Bronchial epithelial cell (primary cell): ENCODE measurements around the gene NPIPB5. TPM values are rescaled to one million over a fixed set of nuclear protein-coding genes. Genes with fewer than 3 reads are reported as not detected.
"Not testable (repeated sequence)": the region's sequence is repeated elsewhere in the genome, so short reads cannot be mapped to it uniquely, and the experiment has no call there.

Experiments used
- DNase-seq: peaks from one replicate; pipeline ENCODE4 v3.0.0-alpha.2; 2010; ENCODE audit warnings: low read depth
- FAIRE-seq: peaks from 2 replicates; lab custom pipeline; 2011; peaks lifted over from hg19 to GRCh38; lab: Jason Lieb, UNC
- H3K27me3 ChIP-seq: 2 replicates; pipeline ENCODE4 v1.5.1; 2011; ENCODE audit warnings: low read length; ENCODE audit not compliant: control insufficient read depth, insufficient read depth
- H3K36me3 ChIP-seq: 2 replicates; pipeline ENCODE4 v1.5.1; 2011; ENCODE audit warnings: low read length; ENCODE audit not compliant: control insufficient read depth, insufficient read depth
- H3K4me3 ChIP-seq: 2 replicates; pipeline ENCODE4 v1.5.1; 2011; ENCODE audit warnings: mild to moderate bottlenecking, low read depth, low read length, control low read depth
- total RNA-seq: library from RNA; depleted of rRNA; stranded (reverse); fragments of >200 nt; gene quantifications from 2 replicates; pipeline ENCODE4 v1.2.1, GENCODE V29; 2014

Gene NPIPB5
- 64.9 and 85.0 TPM in 2 replicates for total RNA-seq

- H3K27me3 ChIP-seq, H3K36me3 ChIP-seq, FAIRE-seq, DNase-seq, H3K4me3 ChIP-seq: not testable (repeated sequence)
Observed at GRCh38 chr16:22510591-22510990, at the start of gene NPIPB5. NPIPB5 (plus strand) TSS chr16:22510891; CDS start chr16:22513802, 2,911 bp downstream.

GRCh38 chr16:22468846-22469245 is 41.8 kb upstream of the NPIPB5 start:
- not testable (repeated sequence) for H3K27me3 ChIP-seq, FAIRE-seq, DNase-seq

GRCh38 chr16:22537996-22538395 is 27.3 kb downstream of the NPIPB5 start:
- not testable (repeated sequence) for H3K36me3 ChIP-seq, DNase-seq, FAIRE-seq

More at GRCh38 chr16:22468846-22469245, 41.8 kb upstream of the NPIPB5 start:
- not testable (repeated sequence) for H3K36me3 ChIP-seq, H3K4me3 ChIP-seq

GRCh38 chr16:22544809-22545208 is 34.1 kb downstream of the NPIPB5 start:
- FAIRE-seq, DNase-seq, H3K4me3 ChIP-seq, H3K36me3 ChIP-seq, H3K27me3 ChIP-seq: not testable (repeated sequence)

More at GRCh38 chr16:22537996-22538395, 27.3 kb downstream of the NPIPB5 start:
- H3K27me3 ChIP-seq, H3K4me3 ChIP-seq: not testable (repeated sequence)

GRCh38 chr16:22546630-22547029 is 35.9 kb downstream of the NPIPB5 start:
- H3K4me3 ChIP-seq, H3K36me3 ChIP-seq, DNase-seq, FAIRE-seq, H3K27me3 ChIP-seq: not testable (repeated sequence)

- DNase-seq, H3K36me3 ChIP-seq, H3K27me3 ChIP-seq, FAIRE-seq, H3K4me3 ChIP-seq: not testable (repeated sequence)
Observed at GRCh38 chr16:22547170-22547765, 36.6 kb downstream of the NPIPB5 start.

- not testable (repeated sequence) for H3K4me3 ChIP-seq, H3K36me3 ChIP-seq, H3K27me3 ChIP-seq, FAIRE-seq, DNase-seq
Observed at GRCh38 chr16:22549853-22550252, 39.2 kb downstream of the NPIPB5 start.

- not testable (repeated sequence) for FAIRE-seq, H3K27me3 ChIP-seq, H3K4me3 ChIP-seq, H3K36me3 ChIP-seq, DNase-seq
Observed at GRCh38 chr16:22551143-22551542, 40.5 kb downstream of the NPIPB5 start.

GRCh38 chr16:22551651-22552050 is 41.0 kb downstream of the NPIPB5 start:
- not testable (repeated sequence) for H3K27me3 ChIP-seq, DNase-seq, FAIRE-seq, H3K36me3 ChIP-seq, H3K4me3 ChIP-seq

GRCh38 chr16:22556759-22557158 is 46.1 kb downstream of the NPIPB5 start:
- H3K36me3 ChIP-seq, H3K27me3 ChIP-seq, DNase-seq, H3K4me3 ChIP-seq, FAIRE-seq: not testable (repeated sequence)

Other genes with a start within 250 kb of the NPIPB5 start
- 60.3 and 77.6 TPM in 2 replicates for gene POLR3E, start 213.5 kb upstream of the NPIPB5 start, total RNA-seq
- 16.8 and 25.3 TPM in 2 replicates for gene CDR2, start 136.3 kb upstream of the NPIPB5 start, total RNA-seq